SK-N-SH treated with all-trans-retinoic acid at 6 μM for 48 hours (cell line): Measurements from ENCODE around the gene CDK11B.
"Not testable (repeated sequence)": the region's sequence is repeated elsewhere in the genome, so short reads cannot be mapped to it uniquely, and the experiment has no call there.

Experiments used
- ATAC-seq: fragments of 200-7000 bp; cut with Tn5 transposase; 3 replicates; pipeline ENCODE4 v1.9.1; 2020; ENCODE audit warnings: mild to moderate bottlenecking, moderate library complexity
- ARNTL ChIP-seq: fragments of 450-650 bp; formaldehyde crosslinking; IDR thresholded peaks from 2 replicates; pipeline ENCODE4 v1.5.0; 2020; ENCODE audit warnings: low read depth, mild to moderate bottlenecking, moderate library complexity, borderline replicate concordance
- BACH2 ChIP-seq: fragments of 250-450 bp; sonication (Bioruptor Pico); IDR thresholded peaks from 2 replicates; pipeline ENCODE4 v1.9.0; 2021; ENCODE audit warnings: mild to moderate bottlenecking, borderline replicate concordance
- CSRNP3 ChIP-seq: fragments of 250-450 bp; sonication (Bioruptor Pico); IDR thresholded peaks from 2 replicates; pipeline ENCODE4 v1.5.1; 2021; ENCODE audit warnings: mild to moderate bottlenecking, moderate library complexity
- ESRRG ChIP-seq: fragments of 250-450 bp; sonication (Bioruptor Pico); IDR thresholded peaks from 2 replicates; pipeline ENCODE4 v1.6.1; 2021; ENCODE audit warnings: mild to moderate bottlenecking
- GLIS3 ChIP-seq: fragments of 250-450 bp; sonication (Bioruptor Pico); IDR thresholded peaks from 2 replicates; pipeline ENCODE4 v1.5.0; 2020; ENCODE audit warnings: mild to moderate bottlenecking, moderate library complexity
- ISL1 ChIP-seq: fragments of 250-450 bp; sonication (Bioruptor Pico); IDR thresholded peaks from 2 replicates; pipeline ENCODE4 v2.1.2; 2022; ENCODE audit warnings: mild to moderate bottlenecking, moderate library complexity
- OSR1 ChIP-seq: fragments of 250-450 bp; sonication (Bioruptor Pico); IDR thresholded peaks from 2 replicates; pipeline ENCODE4 v1.8.0; 2022; ENCODE audit warnings: moderate library complexity, mild to moderate bottlenecking, inconsistent platforms
- PATZ1 ChIP-seq: fragments of 250-450 bp; sonication (Bioruptor Pico); IDR thresholded peaks from 2 replicates; pipeline ENCODE4 v1.8.0; 2020; ENCODE audit warnings: mild to moderate bottlenecking, moderate library complexity, borderline replicate concordance
- POU6F1 ChIP-seq: fragments of 250-450 bp; sonication (Bioruptor Pico); IDR thresholded peaks from 2 replicates; pipeline ENCODE4 v1.8.0; 2021; ENCODE audit warnings: low read depth, mild to moderate bottlenecking, moderate library complexity, borderline replicate concordance
- PPARA ChIP-seq: fragments of 250-450 bp; sonication (Bioruptor Pico); IDR thresholded peaks from 2 replicates; pipeline ENCODE4 v1.5.0; 2020; ENCODE audit warnings: mild to moderate bottlenecking, borderline replicate concordance
- RARB ChIP-seq: fragments of 250-450 bp; sonication (Bioruptor Pico); IDR thresholded peaks from 2 replicates; pipeline ENCODE4 v1.8.0; 2021; ENCODE audit warnings: mild to moderate bottlenecking, moderate library complexity
- SNAI2 ChIP-seq: fragments of 250-450 bp; sonication (Bioruptor Pico); IDR thresholded peaks from 2 replicates; pipeline ENCODE4 v1.5.0; 2020; ENCODE audit warnings: mild to moderate bottlenecking, moderate library complexity
- TSHZ2 ChIP-seq: fragments of 250-450 bp; sonication (Bioruptor Pico); IDR thresholded peaks from 2 replicates; pipeline ENCODE4 v1.5.0; 2020; ENCODE audit warnings: mild to moderate bottlenecking, moderate library complexity
- ZFP3 ChIP-seq: fragments of 250-450 bp; sonication (Bioruptor Pico); IDR thresholded peaks from 2 replicates; pipeline ENCODE4 v1.5.0; 2020; ENCODE audit warnings: mild to moderate bottlenecking, moderate library complexity
- ZFP30 ChIP-seq: fragments of 450-650 bp; formaldehyde crosslinking; IDR thresholded peaks from 2 replicates; pipeline ENCODE4 v1.5.0; 2022; ENCODE audit warnings: mild to moderate bottlenecking, moderate library complexity
- ZNF565 ChIP-seq: fragments of 450-650 bp; formaldehyde crosslinking; conservative IDR thresholded peaks from 2 replicates; pipeline ENCODE4 v1.5.0; 2020; ENCODE audit warnings: low read depth, mild to moderate bottlenecking, moderate library complexity
- ZNF70 ChIP-seq: fragments of 450-650 bp; formaldehyde crosslinking; IDR thresholded peaks from 2 replicates; pipeline ENCODE4 v1.5.0; 2020; ENCODE audit warnings: mild to moderate bottlenecking, moderate library complexity
- ZNF8 ChIP-seq: fragments of 450-650 bp; formaldehyde crosslinking; IDR thresholded peaks from 2 replicates; pipeline ENCODE4 v1.5.0; 2020; ENCODE audit warnings: mild to moderate bottlenecking, moderate library complexity

The CDK11B gene

GRCh38 chr1:1692714-1693647 is 34.2 kb upstream of the CDK11B start, which contains the start of gene SLC35E2B:
Gene SLC35E2B, minus strand, starts transcription at chr1:1692795. Its CDS starts 16,096 bp downstream, at chr1:1676699.
- TF ChIP-seq ZFP3 (CRISPR knock-in tag), result peak; percentile 89
- ATAC-seq, result peak; percentile 89

GRCh38 chr1:1692324-1692713 is 33.5 kb upstream of the CDK11B start:
- ATAC-seq, result peak; percentile 74

GRCh38 chr1:1691443-1691842 is 32.6 kb upstream of the CDK11B start:
- not testable (repeated sequence) for ATAC-seq

More at GRCh38 chr1:1692324-1692713, 33.5 kb upstream of the CDK11B start:
- 0 out of 2 replicates have a peak, but pooled peaks have one; percentile 90 for TF ChIP-seq ZFP3 (CRISPR knock-in tag)

GRCh38 chr1:1689526-1689925 is 30.7 kb upstream of the CDK11B start:
- ATAC-seq, result not testable (repeated sequence)

- TF ChIP-seq SNAI2 (CRISPR knock-in tag), result no peak
- TF ChIP-seq, all 23 proteins: peak for 0
- ATAC-seq, result no peak
These were observed 29.0 kb upstream of the CDK11B start for GRCh38 chr1:1687846-1688245.

- ATAC-seq, result no peak
- no peak for TF ChIP-seq ZNF70 (CRISPR knock-in tag)
- TF ChIP-seq ESRRG (CRISPR knock-in tag), result no peak
- no peak for TF ChIP-seq ZFP30 (CRISPR knock-in tag)
- no peak for TF ChIP-seq POU6F1 (CRISPR knock-in tag)
- TF ChIP-seq RARB, result no peak
These were observed 25.4 kb upstream of the CDK11B start for GRCh38 chr1:1684031-1684681.

GRCh38 chr1:1683104-1683905 is 24.5 kb upstream of the CDK11B start:
- no peak for ATAC-seq
- TF ChIP-seq ESRRG (CRISPR knock-in tag) (no peak), ZNF565 (CRISPR knock-in tag) (no peak), ZNF8 (CRISPR knock-in tag) (no peak), ZFP3 (CRISPR knock-in tag) (no peak), OSR1 (CRISPR knock-in tag) (no peak), PATZ1 (CRISPR knock-in tag) (no peak), TSHZ2 (CRISPR knock-in tag) (no peak), ZNF70 (CRISPR knock-in tag) (no peak), ARNTL (no peak), GLIS3 (CRISPR knock-in tag) (no peak), ISL1 (no peak), CSRNP3 (CRISPR knock-in tag) (no peak), BACH2 (CRISPR knock-in tag) (no peak), PPARA (no peak)
